CD4-positive, alpha-beta T cell treated with Interferon gamma for 1 hour (primary cell): ENCODE data around the gene SPSB1.

Experiments used
- DNase-seq: peaks from one replicate; pipeline ENCODE4 v3.0.0-alpha.2; 2020

Gene SPSB1

GRCh38 chr1:9397997-9398526 is 105.4 kb downstream of the SPSB1 start:
- no peak for DNase-seq

GRCh38 chr1:9399510-9400424 is 107.1 kb downstream of the SPSB1 start:
- no peak for DNase-seq

- no peak for DNase-seq
These were observed 107.9 kb downstream of the SPSB1 start for GRCh38 chr1:9400425-9401079.

- no peak for DNase-seq
These were observed 108.4 kb downstream of the SPSB1 start for GRCh38 chr1:9401080-9401453.

- no peak for DNase-seq
These were observed 109.5 kb downstream of the SPSB1 start for GRCh38 chr1:9402256-9402616.

- no peak for DNase-seq
These were observed 110.1 kb downstream of the SPSB1 start for GRCh38 chr1:9402717-9403225.

GRCh38 chr1:9404117-9404914 is 111.6 kb downstream of the SPSB1 start:
- DNase-seq = no peak

GRCh38 chr1:9406111-9406510 is 113.4 kb downstream of the SPSB1 start:
- DNase-seq = no peak

GRCh38 chr1:9410737-9411297 is 118.1 kb downstream of the SPSB1 start:
- no peak for DNase-seq

GRCh38 chr1:9413071-9413876 is 120.6 kb downstream of the SPSB1 start:
- DNase-seq = peak; percentile 28

GRCh38 chr1:9413877-9414213 is 121.2 kb downstream of the SPSB1 start:
- no peak for DNase-seq

GRCh38 chr1:9416506-9416905 is 123.8 kb downstream of the SPSB1 start:
- no peak for DNase-seq

- no peak for DNase-seq
These were observed 124.3 kb downstream of the SPSB1 start for GRCh38 chr1:9416918-9417500.

GRCh38 chr1:9417695-9418094 is 125.0 kb downstream of the SPSB1 start:
- DNase-seq = no peak

- DNase-seq = no peak
These were observed 126.2 kb downstream of the SPSB1 start for GRCh38 chr1:9418851-9419250.
